ENCODE measurements around the gene PDLIM7.
"Not testable (repeated sequence)": the region's sequence is repeated elsewhere in the genome, so short reads cannot be mapped to it uniquely, and the experiment has no call there.

Gene PDLIM7

DNA sequence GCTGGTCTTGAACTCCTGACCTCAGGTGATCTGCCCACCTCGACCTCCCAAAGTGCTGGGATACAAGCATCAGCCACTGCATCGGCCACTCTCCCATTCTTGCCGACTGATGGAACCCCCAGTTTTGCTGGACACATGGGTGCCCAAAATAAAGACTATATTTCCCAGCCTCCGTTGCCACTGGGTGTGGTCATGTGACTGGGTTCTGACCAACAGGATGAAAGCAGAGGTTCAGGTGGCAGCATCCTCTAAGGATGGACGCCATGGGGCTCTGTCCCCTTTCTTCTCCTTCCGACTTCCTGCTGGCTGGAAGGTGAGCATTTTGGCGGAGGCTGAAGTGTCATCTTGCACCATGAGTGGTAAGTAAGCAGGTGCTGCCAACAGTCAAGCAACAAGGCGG lies 10.3 kb downstream of the PDLIM7 start:
- ChIA-PET CTCF (interaction anchor here (1.4 to 18.3 kb wide), 5 partner anchors 10 to 30 kb away, joined by 3 to 206 read pairs (median 4); partner anchors contain the start of gene DOK3), POLR2A (no interaction called here)
- H3K36me3 ChIP-seq (ENCODE audit: control insufficient read depth in 4 of 4, insufficient read depth in 4 of 4, low read length in 3 of 4), result peaks cover 7 to 59% (median 22%) of the 10 kb centered on the region in 4 experiments
- H3K27ac ChIP-seq (ENCODE audit: insufficient read depth in 1 of 2, low read depth in 1 of 2, low read length in 2 of 2, poor library complexity in 1 of 2, severe bottlenecking in 2 of 2), result no peak overlapping the region
- no peak for DNase-seq
- no peaks in the 10 kb centered on the region for H3K27me3 ChIP-seq (replicated peaks in 2 of 5; ENCODE audit: control insufficient read depth in 4 of 5, insufficient read depth in 5 of 5, low read length in 4 of 5)
- no peak overlapping the region for H3K4me3 ChIP-seq (ENCODE audit: control insufficient read depth in 1 of 7, extremely low read depth in 1 of 7, insufficient read depth in 4 of 7, low read depth in 2 of 7, low read length in 6 of 7)
- H3K9me3 ChIP-seq (ENCODE audit: control extremely low read depth in 1 of 5, control insufficient read depth in 4 of 5, insufficient read depth in 2 of 5, low read depth in 1 of 5, low read length in 4 of 5), result no peaks in the 10 kb centered on the region
- no peaks in the 10 kb centered on the region for H3K4me1 ChIP-seq (ENCODE audit: control extremely low read depth in 1 of 4, control insufficient read depth in 4 of 4, insufficient read depth in 4 of 4, low read length in 3 of 4)
- 96% methylated on average over 7 of the region's 8 CpGs for WGBS (ENCODE audit: insufficient coverage)

DNA sequence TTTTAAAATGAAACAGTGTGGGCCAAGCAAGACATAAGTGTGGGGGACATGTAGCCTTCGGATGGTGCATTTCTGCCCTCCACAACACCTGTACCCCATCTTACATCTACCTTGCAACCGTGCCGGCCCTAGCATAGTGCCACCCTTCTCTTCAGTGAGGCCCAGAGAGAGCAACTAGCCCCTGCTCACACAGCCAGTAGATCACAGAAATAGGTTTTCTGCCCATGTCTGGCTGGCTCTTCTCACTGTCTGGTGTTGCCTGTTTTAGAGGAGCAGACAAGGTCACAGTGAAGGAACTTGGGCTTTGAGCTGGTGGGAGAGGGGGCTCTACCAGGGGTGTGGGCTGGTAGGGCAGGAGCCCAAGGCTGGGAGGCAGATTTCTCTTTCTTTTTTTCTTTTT lies 11.1 kb downstream of the PDLIM7 start:
- Histone ChIP-seq H3K4me3 (ENCODE audit: control insufficient read depth in 1 of 7, extremely low read depth in 1 of 7, insufficient read depth in 4 of 7, low read depth in 2 of 7, low read length in 6 of 7) (no peak overlapping the region), H3K27me3 (replicated peaks in 2 of 5; ENCODE audit: control insufficient read depth in 4 of 5, insufficient read depth in 5 of 5, low read length in 4 of 5) (no peaks in the 10 kb centered on the region), H3K4me1 (ENCODE audit: control extremely low read depth in 1 of 4, control insufficient read depth in 4 of 4, insufficient read depth in 4 of 4, low read length in 3 of 4) (no peaks in the 10 kb centered on the region), H3K9me3 (ENCODE audit: control extremely low read depth in 1 of 5, control insufficient read depth in 4 of 5, insufficient read depth in 2 of 5, low read depth in 1 of 5, low read length in 4 of 5) (no peaks in the 10 kb centered on the region), H3K36me3 (ENCODE audit: control insufficient read depth in 4 of 4, insufficient read depth in 4 of 4, low read length in 3 of 4) (peaks cover 7 to 58% (median 20%) of the 10 kb centered on the region in 4 experiments), H3K27ac (ENCODE audit: insufficient read depth in 1 of 2, low read depth in 1 of 2, low read length in 2 of 2, poor library complexity in 1 of 2, severe bottlenecking in 2 of 2) (no peak overlapping the region)
- 100% methylated on average over 2 of the region's 3 CpGs for WGBS (ENCODE audit: insufficient coverage)
- ChIA-PET POLR2A (no interaction called here), CTCF (interaction anchor here (0.8 to 18.3 kb wide), 6 partner anchors 9 to 40 kb away, joined by 3 to 206 read pairs (median 4); partner anchors contain the start of genes DOK3 and PRR7)
- no peak for DNase-seq

DNA sequence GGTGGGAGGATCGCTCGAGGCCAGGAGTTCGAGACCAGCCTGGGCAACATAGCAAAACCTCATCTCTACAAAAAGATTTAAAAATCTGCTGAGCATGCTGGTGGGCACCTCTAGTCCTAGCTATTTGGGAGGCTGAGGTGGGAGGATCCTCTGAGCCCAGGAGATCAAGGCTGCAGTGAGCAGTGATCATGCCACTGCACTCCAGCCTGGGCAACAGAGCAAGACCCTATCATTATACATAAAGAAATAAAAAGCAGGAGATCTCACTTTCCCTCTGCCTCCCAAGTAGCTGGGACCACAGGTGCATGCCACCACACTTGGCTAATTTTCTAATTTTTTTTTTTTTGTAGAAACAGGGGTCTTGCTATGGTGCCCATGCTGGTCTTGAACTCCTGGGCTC lies 11.7 kb downstream of the PDLIM7 start:
- H3K36me3 ChIP-seq (ENCODE audit: control insufficient read depth in 4 of 4, insufficient read depth in 4 of 4, low read length in 3 of 4), result peaks cover 7 to 53% (median 18%) of the 10 kb centered on the region in 4 experiments
- H3K9me3 ChIP-seq (ENCODE audit: control extremely low read depth in 1 of 5, control insufficient read depth in 4 of 5, insufficient read depth in 2 of 5, low read depth in 1 of 5, low read length in 4 of 5); H3K4me1 ChIP-seq (ENCODE audit: control extremely low read depth in 1 of 4, control insufficient read depth in 4 of 4, insufficient read depth in 4 of 4, low read length in 3 of 4); POLR2A ChIA-PET; H3K27ac ChIP-seq (ENCODE audit: insufficient read depth in 1 of 2, low read depth in 1 of 2, low read length in 2 of 2, poor library complexity in 1 of 2, severe bottlenecking in 2 of 2); H3K27me3 ChIP-seq (replicated peaks in 2 of 5; ENCODE audit: control insufficient read depth in 4 of 5, insufficient read depth in 5 of 5, low read length in 4 of 5); DNase-seq; H3K4me3 ChIP-seq (ENCODE audit: control insufficient read depth in 1 of 7, extremely low read depth in 1 of 7, insufficient read depth in 4 of 7, low read depth in 2 of 7, low read length in 6 of 7): not testable (repeated sequence)
- 83% methylated on average over 3 of the region's 3 CpGs for WGBS (ENCODE audit: insufficient coverage)
- CTCF ChIA-PET, result interaction anchor here (0.6 to 18.3 kb wide), 5 partner anchors 8 to 590 kb away, joined by 3 to 206 read pairs (median 5); partner anchors contain the start of gene DOK3

DNA sequence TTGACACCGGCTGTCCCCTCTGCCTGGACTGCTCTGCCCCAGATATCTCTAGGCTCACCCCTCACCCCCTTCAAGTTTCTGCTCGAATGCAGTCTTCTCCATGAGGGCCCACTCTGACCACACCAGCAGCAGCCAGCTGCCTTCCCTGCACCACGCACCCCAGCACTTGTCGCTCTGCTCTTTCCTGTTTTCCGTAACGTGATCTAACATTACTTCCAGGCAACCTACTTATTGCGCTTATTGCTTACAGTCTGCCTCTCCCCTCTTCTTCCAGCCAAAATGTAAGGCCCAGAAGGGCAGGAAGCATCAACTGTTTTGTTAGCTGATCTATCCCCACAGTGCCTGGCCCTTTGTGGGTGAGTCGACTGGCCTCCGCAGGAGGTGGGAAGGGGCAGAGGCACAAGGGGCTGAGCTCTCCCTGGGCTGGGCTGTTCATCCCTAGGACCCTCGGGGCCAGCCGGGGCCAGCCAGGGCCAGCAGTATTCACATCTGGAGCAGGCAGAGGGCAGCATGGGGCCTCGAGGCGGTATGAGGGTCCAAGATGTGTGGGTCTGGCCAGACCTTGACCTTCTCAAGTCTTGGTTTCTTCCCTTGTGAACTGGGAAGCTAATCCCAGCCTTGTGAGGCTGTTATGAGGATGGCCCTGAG lies 12.4 kb downstream of the PDLIM7 start:
- no peak overlapping the region for H3K4me3 ChIP-seq (ENCODE audit: control insufficient read depth in 1 of 7, extremely low read depth in 1 of 7, insufficient read depth in 4 of 7, low read depth in 2 of 7, low read length in 6 of 7)
- ChIA-PET POLR2A (no interaction called here), CTCF (interaction anchor here (0.6 to 18.3 kb wide), 3 partner anchors 9 to 590 kb away, joined by 3 to 206 read pairs (median 3); partner anchors contain the start of gene DOK3)
- no peaks in the 10 kb centered on the region for H3K9me3 ChIP-seq (ENCODE audit: control extremely low read depth in 1 of 5, control insufficient read depth in 4 of 5, insufficient read depth in 2 of 5, low read depth in 1 of 5, low read length in 4 of 5)
- peaks cover 0 to 2% (median 2%) of the 10 kb centered on the region in 4 experiments for H3K4me1 ChIP-seq (ENCODE audit: control extremely low read depth in 1 of 4, control insufficient read depth in 4 of 4, insufficient read depth in 4 of 4, low read length in 3 of 4)
- 89% methylated on average over 11 of the region's 13 CpGs for WGBS (ENCODE audit: insufficient coverage)
- H3K27ac ChIP-seq (ENCODE audit: insufficient read depth in 1 of 2, low read depth in 1 of 2, low read length in 2 of 2, poor library complexity in 1 of 2, severe bottlenecking in 2 of 2), result no peak overlapping the region
- H3K27me3 ChIP-seq (replicated peaks in 2 of 5; ENCODE audit: control insufficient read depth in 4 of 5, insufficient read depth in 5 of 5, low read length in 4 of 5), result no peaks in the 10 kb centered on the region
- H3K36me3 ChIP-seq (ENCODE audit: control insufficient read depth in 4 of 4, insufficient read depth in 4 of 4, low read length in 3 of 4), result peaks cover 6 to 46% (median 15%) of the 10 kb centered on the region in 4 experiments
- DNase-seq, result no peak

DNA sequence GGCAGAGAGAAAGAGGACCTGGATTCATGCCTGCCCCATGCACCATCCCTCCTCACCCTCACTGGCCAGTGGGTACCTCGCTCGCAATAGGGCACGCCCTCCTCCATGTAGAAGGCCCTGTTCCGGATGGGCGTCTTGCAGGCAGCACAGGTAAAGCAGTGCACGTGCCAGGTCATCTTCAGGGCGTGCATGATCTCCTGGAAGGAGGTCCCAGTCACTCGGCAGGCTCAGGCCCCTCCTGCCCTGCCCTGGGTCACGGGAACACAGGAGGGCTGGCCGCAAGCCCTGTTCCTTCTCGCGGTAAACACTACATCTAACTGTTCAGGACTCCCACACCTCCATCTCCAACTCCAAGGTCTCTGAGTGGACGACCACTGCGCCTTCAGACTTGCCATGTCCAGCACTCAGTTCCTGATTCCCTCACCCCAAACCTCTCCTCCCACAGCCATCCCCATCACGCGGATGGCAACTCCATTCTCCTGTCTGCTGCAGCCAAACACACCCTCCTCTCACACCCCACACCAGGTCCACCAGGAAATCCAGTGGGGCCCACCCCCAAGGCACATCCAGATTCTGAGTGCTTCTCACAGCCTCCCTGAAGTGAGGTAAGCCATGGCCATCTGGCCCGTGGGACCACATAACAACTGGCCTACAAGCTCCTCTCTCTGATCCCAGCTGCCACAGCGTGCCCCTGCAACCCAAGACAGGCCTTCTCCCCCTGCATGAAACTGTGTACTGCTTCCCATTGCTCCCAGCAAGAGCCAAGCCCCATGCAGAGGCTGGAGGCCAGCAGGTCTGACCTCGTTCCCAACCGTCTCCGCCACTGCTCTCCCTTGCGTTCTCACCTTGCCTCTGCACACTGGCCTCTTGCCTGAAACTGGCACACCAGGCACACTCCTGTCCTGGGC lies 13.2 kb downstream of the PDLIM7 start:
- Histone ChIP-seq H3K27ac (ENCODE audit: insufficient read depth in 1 of 2, low read depth in 1 of 2, low read length in 2 of 2, poor library complexity in 1 of 2, severe bottlenecking in 2 of 2) (no peak overlapping the region), H3K9me3 (ENCODE audit: control extremely low read depth in 1 of 5, control insufficient read depth in 4 of 5, insufficient read depth in 2 of 5, low read depth in 1 of 5, low read length in 4 of 5) (no peaks in the 10 kb centered on the region), H3K4me1 (ENCODE audit: control extremely low read depth in 1 of 4, control insufficient read depth in 4 of 4, insufficient read depth in 4 of 4, low read length in 3 of 4) (peaks cover 0 to 10% (median 10%) of the 10 kb centered on the region in 4 experiments), H3K27me3 (replicated peaks in 2 of 5; ENCODE audit: control insufficient read depth in 4 of 5, insufficient read depth in 5 of 5, low read length in 4 of 5) (no peaks in the 10 kb centered on the region), H3K36me3 (ENCODE audit: control insufficient read depth in 4 of 4, insufficient read depth in 4 of 4, low read length in 3 of 4) (peaks cover 4 to 38% (median 15%) of the 10 kb centered on the region in 4 experiments), H3K4me3 (ENCODE audit: control insufficient read depth in 1 of 7, extremely low read depth in 1 of 7, insufficient read depth in 4 of 7, low read depth in 2 of 7, low read length in 6 of 7) (no peak overlapping the region)
- DNase-seq, result no peak
- CTCF ChIA-PET, result interaction anchor here (18.3 kb wide), 1 partner anchor 22 kb away, joined by 206 read pairs; the partner anchor contains the start of gene DOK3
- 98% methylated on average over 20 of the region's 22 CpGs for WGBS (ENCODE audit: insufficient coverage)
- POLR2A ChIA-PET, result no interaction called here

DNA sequence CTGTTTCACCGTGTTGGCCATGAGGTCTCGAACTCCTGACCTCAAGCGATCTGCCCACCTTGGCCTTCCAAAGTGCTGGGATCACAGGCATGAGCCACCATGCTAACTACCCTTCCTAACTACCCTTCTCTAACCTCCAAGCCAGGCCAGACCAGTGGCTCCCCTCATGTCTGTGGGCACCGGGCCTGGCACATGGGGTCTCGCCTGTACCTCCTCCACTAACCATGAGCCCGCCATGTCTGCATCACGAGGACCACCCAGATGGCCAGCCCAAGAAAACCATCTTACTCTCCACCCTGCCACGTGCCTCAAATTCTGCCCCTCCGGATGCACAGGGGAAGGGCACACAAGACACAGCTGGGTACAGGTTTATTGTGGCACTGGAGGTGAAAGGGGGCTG lies 14.4 kb downstream of the PDLIM7 start:
- no peak for DNase-seq
- ChIA-PET CTCF (no interaction called here), POLR2A (no interaction called here)
- peaks cover 0 to 21% (median 19%) of the 10 kb centered on the region in 4 experiments for H3K4me1 ChIP-seq (ENCODE audit: control extremely low read depth in 1 of 4, control insufficient read depth in 4 of 4, insufficient read depth in 4 of 4, low read length in 3 of 4)
- peaks cover 2 to 28% (median 12%) of the 10 kb centered on the region in 4 experiments for H3K36me3 ChIP-seq (ENCODE audit: control insufficient read depth in 4 of 4, insufficient read depth in 4 of 4, low read length in 3 of 4)
- H3K27me3 ChIP-seq (replicated peaks in 2 of 5; ENCODE audit: control insufficient read depth in 4 of 5, insufficient read depth in 5 of 5, low read length in 4 of 5), result no peaks in the 10 kb centered on the region
- no peak overlapping the region for H3K4me3 ChIP-seq (ENCODE audit: control insufficient read depth in 1 of 7, extremely low read depth in 1 of 7, insufficient read depth in 4 of 7, low read depth in 2 of 7, low read length in 6 of 7)
- WGBS (ENCODE audit: insufficient coverage), result 100% methylated on average over 6 of the region's 9 CpGs
- H3K9me3 ChIP-seq (ENCODE audit: control extremely low read depth in 1 of 5, control insufficient read depth in 4 of 5, insufficient read depth in 2 of 5, low read depth in 1 of 5, low read length in 4 of 5), result no peaks in the 10 kb centered on the region
- H3K27ac ChIP-seq (ENCODE audit: insufficient read depth in 1 of 2, low read depth in 1 of 2, low read length in 2 of 2, poor library complexity in 1 of 2, severe bottlenecking in 2 of 2), result no peak overlapping the region

All from common myeloid progenitor, CD34-positive (primary cell).